ENCODE measurements around the gene CRYL1.
"Not testable (repeated sequence)": the region's sequence is repeated elsewhere in the genome, so short reads cannot be mapped to it uniquely, and the experiment has no call there.

The CRYL1 gene

DNA sequence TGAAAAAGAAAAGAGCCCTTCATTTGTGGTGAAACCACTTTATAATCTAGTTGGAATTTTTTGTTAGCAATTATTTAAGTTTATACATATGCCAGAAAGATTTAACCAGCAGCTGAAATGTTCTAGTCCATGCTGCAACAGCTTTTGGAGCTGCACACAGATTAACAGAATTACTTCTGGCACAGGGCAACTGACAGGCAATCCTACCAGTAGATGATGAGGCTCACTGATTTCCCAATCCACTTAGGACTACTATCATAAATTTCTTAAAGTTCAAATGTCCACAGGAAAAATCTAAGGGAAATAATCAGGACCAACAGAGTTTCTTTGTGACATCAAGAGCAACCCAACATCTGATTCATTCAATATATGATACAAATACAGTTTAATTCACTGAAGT is 78.8 kb downstream of the CRYL1 start:
- DNase-seq, result no peak

DNA sequence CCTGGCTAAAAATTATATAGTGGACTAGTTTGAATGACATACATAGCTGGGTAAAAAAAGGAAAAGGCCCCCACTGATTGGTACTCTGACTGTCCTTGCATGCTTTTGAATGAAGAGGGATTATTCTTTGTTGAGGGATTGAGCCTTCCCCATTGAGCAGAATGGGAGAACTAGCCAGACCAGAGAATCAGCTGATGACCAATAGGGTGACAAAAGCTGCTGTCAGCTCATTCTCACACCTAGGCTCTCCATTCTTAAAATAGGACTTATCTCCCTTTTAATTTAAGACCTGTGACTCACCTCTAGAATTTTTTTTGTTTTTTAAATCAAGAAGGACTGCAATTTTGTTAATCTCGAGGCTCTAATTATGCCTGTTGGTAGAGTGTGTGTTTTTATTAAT is 79.3 kb downstream of the CRYL1 start:
- no peak for DNase-seq

DNA sequence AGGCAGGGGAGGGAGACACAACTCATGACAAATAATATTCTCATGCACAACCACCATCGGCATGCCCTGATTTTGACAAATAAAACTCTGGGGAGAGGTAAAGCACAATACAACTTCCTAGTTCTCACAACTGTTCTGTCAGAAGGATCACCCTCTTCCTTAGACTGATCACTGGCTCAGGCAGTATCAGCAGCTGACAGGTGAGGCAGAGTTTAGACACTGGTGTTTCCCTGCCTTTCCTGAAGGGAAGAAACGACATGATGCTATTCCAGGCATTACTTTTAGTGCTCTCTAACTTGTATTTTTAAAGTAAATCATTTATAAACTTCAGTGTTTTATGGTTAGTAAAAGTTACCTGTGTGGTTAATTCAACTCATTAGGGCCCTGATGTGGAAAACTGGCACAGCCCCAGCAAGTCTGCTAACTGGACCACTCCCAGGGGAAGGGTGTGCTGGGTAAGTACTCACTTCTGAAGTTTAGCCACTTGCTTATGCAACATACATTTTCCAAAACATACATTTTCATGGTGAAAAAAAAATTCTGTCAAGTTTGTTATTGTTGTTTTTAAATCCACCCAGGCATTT is 82.8 kb downstream of the CRYL1 start:
- no peak for DNase-seq

DNA sequence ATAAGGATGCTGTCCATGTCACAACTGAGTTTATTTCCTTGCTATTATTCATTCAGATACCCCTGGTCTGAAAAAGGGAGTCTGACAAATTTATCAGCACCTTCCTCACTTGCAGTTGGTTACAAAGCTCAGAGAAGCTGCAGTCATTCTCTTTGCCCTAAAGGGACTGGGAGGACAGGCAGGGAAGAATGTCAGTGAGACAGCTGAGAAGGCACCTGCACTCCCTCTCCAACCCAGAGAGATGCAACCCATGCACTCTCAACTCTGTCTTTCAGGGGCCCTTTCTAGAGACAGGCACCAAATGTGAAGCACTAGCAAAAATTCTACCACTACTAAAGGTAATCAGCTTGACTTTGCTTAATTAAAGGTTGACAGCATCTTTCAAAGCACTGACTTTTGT is 83.3 kb downstream of the CRYL1 start:
- DNase-seq, result no peak

DNA sequence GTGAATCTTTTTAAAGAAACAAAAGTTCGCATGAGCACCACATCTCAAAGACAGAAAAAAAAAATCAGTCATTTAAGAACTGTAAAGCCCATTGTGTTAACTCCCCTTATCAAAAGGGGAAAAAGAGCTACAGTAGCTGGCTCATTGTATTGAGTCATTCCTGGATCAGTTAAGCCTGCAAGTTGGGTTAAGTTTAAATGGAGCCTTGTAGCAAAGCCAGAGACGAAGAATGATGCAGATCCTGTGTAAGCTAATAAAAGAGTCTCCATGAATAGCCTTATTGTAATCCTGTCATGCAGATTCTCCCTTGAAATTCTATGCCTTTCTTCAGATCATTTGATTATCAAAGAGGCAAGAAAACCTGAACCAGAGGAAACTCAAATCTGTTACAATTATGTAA is 83.8 kb downstream of the CRYL1 start:
- DNase-seq, result no peak

DNA sequence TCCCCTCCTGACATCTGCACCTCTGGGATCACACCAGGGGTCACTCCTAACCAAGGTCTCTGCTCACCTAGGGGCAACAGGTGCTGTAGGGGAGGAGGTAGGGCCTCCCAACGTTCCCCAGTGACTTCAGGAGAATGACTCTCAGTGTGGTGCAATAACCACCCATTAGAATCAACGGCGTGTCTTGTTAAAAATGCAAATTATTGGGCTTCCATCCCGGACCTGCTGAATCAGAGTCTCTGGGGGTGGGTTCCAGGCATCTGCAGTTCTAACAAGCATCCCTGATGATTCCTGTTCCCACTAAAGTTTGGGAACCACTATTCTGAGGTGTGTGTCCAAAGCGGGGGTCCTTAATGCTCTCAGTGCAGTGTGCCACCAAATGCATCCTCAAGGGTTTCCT is 84.6 kb downstream of the CRYL1 start:
- DNase-seq, result no peak

DNA sequence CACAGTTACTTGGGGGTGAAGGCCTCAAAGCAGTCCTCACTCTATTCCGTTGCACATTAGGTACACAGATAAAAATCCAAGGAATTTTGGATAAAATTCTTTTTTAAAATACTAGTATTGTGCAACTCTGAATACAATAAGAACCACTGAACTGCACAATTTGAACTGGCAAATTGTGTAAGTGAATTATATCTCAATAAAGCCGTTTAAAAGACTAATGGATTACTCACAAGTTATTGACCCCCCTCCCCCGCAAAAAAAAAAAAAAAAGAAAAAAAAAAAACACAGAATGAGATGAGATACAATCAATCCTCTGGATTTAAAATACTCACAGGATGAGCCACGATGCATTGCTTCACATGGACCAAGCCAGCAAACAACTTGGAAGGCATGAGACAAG is 86.4 kb downstream of the CRYL1 start:
- no peak for DNase-seq

DNA sequence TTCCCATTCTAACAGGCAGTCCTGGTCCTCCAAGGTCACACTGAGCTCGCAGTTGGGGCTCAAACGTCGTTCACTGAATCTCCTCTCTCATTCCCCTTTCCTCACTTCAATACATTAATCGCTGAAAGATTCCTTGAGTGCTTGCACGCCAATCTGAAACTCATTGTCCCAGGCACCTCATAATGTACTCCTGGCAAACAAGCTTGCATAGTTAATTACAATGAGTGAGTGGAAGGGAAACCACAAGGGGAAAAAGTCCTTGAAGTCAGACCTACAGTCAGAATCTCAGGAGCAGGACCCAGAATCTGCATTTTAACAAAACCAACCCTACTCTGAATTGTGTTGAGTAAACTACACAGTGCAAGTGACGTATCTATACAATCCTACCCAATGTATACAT is 86.9 kb downstream of the CRYL1 start:
- DNase-seq, result no peak

DNA sequence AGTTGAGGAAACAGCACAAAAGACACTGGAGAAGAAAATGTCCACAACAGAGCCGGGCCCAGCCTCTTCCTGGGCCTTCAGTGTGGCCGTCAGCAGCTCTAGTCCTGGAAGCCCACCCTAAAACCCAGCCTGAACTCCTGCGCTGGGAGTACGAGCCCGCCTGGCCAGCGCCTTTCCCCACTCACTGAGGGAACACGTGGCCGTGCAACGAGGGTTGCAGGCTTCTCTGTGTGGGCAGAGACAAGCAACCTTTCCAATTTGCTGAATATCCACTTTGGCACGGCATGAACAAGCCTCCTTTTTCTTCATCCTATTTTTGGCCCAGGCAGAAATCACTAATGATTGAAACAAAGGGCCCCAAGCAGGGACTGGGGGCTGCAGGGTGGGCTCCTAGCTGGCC is 89.2 kb downstream of the CRYL1 start:
- DNase-seq, result no peak

DNA sequence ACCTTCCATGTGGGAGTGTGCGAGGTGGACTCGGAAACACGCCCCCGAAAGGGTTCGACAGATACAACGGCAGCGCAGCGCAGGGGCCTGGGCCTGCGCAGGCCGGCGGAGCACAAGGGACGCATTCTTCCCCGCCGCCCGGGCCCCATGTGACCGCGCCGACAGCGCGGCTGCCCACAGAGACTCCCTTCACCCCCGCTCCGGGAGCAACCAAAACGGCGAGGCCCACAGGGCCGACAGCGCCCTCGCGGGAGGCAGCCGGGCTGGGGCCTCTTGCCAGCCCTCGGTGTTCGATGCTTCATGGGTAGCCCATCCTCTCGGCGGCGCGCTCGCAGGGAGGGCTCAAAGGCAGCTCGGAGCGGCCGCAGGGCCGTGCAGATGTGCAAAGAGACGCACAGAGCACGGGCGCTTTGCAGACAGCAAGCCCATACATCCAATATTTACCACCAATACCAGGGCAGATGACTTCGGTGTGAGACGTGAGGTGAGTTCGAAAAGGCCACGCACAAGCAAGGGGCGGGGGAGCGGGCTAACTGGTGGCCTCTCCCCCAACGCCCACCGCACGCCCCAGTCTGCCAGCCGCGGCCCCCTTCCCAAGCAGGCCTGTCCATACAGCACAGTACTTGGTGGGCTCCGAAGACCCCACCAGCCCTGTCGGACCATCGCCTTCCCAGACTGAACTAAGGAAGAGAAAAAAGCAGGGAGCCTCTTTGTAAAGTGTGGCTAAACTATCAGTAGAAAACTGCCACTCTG is 89.9 kb downstream of the CRYL1 start:
- no peak for DNase-seq

DNA sequence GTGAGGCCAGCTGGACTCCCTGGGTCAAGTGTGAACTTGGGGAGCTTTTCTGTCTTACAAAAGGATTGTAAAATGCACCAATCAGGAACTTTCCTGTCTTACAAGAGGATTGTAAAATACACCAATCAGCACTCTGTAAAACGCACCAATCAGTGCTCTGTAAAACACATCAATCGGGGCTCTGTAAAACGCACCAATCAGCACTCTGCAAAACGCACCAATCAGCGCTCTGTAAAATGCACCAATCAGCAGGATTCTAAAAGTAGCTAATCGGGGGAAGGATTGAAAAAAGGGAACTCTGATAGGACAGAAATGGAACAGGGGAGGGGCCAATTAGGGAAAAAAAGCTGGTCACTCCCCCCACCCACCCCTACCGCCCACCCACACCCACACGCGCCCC is 91.4 kb downstream of the CRYL1 start:
- not testable (repeated sequence) for DNase-seq

DNA sequence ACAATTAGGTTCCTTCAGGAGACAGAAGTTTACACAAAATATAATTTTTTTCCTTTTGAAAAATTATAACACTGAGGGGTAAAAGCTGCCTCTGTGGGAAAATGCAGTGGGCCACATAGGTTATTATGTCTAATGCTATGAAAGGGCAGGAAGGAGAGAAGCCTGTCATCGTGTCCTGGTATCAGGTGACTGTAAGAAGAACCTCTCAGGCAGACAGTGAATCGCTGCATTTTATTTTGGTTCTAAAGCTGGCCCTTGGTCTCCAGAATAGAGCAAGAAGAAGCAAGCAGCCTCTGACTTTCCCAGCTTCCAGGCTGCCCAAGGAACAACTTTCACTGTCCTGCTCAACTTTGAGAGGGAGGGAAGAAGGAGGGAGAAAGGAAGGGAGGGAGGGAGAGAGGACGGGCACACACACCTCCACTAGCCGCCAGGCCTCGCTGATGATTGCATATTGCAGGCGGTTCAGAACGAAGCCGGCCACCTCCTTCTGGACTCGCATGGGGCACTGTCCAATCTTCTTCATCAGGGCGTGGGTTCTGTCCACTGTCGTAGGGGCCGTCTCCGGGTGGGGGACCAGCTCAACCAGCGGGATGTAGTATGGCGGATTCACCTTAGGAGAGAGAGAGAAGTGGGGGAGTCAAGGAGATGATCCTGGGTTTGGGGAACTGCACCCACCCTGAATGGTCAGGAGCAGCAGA is 93.8 kb downstream of the CRYL1 start:
- DNase-seq, result no peak

DNA sequence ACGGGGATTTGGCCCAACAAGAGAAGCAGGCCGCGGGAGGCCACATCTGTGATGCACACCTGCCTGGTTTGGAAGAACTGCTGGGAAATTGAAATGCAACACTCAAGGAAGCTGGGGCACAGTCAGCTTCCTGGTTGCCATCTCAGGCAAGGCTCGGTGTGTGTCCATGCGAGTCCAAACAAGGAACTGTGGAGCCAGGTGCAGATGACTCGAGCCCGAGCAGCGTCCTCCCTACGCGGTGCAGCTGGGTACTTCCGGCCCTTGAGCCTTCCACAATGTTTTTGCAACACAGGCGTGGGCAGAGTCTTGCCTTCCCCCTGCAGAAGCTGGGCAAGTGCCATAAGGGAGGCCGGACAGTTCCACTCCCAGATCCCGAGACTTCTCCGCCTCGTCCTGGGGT is 94.6 kb downstream of the CRYL1 start:
- DNase-seq, result no peak

DNA sequence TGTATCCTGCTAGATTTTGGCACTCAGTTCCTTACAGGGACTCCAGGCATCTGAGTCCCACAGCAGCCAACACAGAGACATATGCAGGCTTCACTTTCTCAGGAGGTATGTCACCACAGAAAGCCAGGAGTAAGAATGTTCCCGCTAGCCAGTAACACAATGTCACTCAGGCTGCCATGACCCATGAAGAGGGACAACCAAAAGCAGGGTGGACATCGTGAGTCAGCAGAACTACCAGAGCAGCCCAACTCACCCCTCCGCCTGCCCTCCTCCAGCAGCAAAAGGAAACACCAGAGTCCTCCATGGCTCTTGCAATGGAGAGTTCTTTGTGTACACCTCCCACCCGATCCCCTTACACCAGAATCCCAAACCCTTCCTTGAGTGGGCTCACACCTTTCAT is 95.4 kb downstream of the CRYL1 start:
- no peak for DNase-seq

DNA sequence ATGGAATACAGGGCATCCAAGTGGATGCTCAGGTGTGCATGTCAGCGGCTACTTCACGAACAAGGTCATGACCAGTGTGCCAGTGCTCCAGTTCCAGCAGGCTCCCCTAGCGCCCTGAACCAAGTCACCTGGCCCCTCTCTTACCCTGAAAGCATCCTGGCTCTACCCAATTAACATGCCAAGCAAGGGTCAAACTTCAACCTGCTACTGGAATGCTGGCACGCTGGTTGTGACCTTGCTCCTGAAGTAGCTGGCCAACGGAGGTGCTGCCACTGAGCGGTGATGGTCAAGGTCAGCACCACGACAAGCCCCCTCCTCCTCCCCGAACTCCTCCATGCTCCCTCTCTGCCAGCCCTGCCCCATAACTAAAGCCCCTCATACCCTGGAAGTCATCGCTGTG is 96.0 kb downstream of the CRYL1 start:
- no peak for DNase-seq

DNA sequence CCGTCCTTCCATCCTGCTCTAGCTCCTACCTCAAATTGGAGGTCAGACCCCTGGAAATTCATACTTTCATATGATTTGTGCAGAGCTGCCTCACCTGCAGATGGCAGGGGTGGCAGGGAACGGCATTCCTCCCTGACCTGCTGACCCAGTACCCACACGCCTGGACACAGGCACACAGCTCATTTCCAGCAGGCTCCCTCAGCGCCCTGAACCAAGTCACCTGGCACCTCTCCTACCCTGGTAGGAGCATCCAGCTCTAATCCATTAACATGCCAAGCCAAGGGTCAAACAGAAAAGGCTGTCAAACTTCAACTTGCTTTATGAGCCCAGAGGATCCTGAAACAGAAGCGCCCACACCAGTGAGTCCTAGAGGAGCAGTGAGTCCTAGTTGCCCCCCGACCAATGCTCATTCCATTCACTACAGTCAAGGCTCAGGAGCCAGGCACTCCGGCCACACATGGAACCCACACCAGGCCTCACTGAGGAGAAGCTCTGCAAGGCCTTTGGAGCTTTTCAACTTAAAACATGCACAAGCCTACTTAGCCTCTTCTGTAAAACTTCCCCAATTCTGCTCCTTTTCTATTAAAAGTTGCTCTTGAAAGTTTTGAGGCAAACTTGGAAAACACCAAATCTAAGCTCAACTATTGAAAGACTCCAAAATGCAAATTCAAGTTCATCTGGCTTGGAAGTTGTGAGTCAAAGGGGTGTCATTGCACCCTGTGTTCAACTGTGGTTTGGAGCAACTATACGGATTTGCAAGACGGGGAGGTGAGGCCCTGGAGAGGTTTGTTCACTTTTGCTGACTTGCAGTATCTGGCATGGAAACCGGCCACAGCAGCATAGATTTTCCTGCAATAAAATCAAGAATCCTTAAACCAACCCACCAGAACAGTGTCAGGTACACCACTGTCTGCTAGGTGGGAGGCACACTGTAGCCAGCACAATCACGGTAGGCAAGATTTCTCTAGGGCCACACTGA is 96.7 kb downstream of the CRYL1 start:
- DNase-seq, result no peak

DNA sequence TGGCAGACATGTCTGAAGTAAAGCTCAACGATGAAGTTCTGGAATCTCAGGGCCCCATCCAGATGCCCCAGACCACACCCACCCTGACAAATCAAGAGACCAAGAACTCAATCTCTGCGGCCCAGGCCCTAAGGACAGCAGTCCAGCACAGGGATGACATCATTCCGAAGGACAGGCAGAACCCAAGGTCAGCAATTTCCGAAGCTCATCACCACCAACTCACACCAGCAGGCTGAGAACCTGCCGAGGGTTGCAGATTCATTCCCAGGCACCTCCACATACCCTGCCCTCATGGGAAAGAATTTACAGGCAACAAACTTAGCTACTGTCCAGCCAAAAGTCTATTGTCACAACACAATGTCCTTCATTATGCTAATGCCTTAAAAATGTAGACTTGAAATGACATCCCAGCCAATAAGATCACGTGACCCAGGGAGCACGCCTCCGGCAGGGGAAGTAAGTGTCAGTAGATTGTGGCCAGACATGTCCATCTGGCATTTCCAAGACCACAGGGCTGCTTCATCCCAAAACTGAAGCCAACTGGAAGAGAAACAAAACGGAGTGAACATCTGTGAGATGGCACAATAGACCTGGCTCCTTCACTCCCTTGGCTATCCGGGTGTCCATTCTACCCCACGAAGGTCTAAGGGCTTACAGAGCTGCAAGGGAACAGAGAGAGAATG is 98.8 kb downstream of the CRYL1 start:
- DNase-seq, result no peak

DNA sequence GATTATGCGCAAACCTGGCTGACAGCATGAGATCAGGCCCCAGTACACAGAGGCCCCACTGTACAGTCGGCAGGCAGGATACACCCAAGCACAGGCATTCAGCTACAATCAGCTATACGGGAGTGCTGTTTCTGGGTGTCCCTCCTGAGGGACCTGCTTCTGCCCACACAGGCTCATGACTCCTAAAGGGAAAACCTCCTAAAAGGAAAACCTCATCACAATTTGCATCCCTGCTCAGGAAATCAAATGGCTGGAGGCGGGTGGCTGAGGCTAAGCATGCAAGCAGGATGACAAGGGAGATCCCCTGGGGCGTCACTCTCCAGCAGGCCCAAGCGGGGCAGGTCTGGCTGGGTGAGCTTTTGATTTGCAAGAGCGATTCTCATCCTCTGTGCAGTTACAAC is 99.8 kb downstream of the CRYL1 start:
- no peak for DNase-seq

DNA sequence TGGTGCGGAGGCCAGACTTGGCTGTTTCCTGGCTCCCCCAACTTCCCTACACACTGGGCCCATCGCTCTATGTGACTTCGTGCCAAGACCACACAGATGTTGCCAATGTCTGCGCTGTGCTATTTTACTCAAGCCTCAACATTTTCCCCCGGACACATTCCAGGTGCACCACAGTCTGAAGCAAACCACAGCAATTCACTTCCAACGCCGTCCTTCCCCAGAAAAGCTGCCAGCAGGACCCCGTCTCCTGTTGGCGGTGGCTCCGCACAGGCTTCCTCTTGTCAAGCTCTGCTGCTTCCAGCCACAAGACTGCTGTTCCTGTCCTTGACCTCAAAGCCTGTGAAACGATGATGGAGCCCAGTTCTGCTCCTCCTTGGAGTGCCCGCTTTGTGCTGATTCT is 100.7 kb downstream of the CRYL1 start:
- DNase-seq, result no peak

DNA sequence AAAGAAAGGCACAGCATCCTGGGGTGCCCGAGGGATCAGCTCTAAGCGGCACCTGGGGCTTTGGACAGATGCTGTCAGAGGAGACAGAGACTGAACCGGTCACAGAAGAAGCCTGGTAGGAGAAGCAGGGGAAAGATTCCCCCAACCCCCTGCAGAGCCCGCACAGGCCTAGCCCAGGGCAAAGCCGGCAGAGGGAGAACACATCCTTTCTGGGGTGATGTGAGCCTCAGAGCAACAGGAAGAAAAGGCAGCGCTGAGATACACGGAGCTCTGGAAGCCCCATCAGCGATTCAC is 101.2 kb downstream of the CRYL1 start:
- no peak for DNase-seq

DNA sequence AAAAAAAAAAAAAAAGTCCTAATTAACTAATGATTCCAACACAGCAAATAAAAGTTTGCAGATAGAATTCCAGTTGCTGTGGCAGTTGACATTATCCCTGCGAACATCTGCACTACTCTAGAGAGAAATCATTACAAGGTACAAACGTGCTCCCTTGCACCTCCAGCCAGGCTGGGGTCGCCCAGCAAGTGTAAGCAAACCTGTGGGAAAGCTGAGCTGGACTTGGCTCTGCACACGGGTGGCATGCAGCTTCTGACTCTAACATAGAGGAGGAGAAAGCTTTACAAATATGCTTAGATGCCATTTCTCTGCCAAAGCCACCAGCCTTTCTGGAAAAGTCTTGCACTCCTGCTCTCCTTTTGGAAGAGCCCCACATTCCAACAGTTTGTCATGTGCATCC is 103.3 kb downstream of the CRYL1 start:
- no peak for DNase-seq

DNA sequence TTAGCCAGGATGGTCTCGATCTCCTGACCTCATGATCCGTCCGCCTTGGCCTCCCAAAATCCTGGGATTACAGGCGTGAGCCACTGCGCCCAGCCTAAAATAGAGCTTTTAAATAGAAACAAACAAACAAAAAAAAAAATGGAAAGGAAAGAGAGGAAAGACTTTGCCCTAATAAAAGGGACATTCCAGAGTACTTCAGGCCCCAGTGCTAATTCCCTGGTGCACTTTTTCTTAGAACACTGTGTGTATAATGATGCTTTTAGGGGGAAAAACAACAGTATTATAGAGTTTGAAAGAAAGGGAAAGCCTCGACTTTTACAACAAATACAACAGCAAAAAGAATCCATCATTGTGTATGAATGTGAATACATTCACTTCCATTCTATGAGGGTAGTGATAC is 104.7 kb downstream of the CRYL1 start:
- no peak for DNase-seq

DNA sequence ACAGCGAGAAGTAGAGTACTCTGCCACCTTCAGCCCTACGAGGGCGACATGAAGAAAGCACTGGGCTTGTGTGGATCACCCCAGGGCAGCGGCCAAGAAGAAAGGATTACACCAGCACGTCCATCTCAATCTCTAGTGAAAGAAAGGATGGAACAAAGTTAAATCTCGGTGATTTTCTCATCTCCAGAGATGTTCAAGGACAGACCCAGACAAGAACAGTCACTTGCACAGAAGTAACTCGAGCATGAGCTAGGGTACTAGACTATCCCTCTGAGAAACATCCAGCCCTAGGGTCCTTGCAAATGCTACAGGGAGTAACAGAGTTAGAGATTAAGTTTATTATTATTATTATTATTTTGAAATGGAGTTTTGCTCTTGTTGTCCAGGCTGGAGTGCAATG is 106.7 kb downstream of the CRYL1 start:
- DNase-seq, result no peak
